Effector memory CD4-positive, alpha-beta T cell (primary cell): ENCODE measurements around the gene ZMYM2.

Experiments used
- DNase-seq, 3 donors: peaks; one replicate each; pipeline ENCODE4 v3.0.0-alpha.2; 2020
- H3K27ac ChIP-seq: 2 replicates; pipeline ENCODE4 v1.7.0; 2013; ENCODE audit warnings: mild to moderate bottlenecking, low read length, moderate library complexity; ENCODE audit not compliant: insufficient read depth, poor library complexity, severe bottlenecking
- H3K27me3 ChIP-seq: replicated peaks from 2 replicates; pipeline ENCODE4 v1.7.0; 2013; ENCODE audit warnings: mild to moderate bottlenecking, low read length; ENCODE audit not compliant: insufficient read depth, control insufficient read depth, poor library complexity, severe bottlenecking
- H3K36me3 ChIP-seq: 2 replicates; pipeline ENCODE4 v1.7.0; 2013; ENCODE audit warnings: mild to moderate bottlenecking, low read length, moderate library complexity; ENCODE audit not compliant: control insufficient read depth, insufficient read depth
- H3K4me1 ChIP-seq: 2 replicates; pipeline ENCODE4 v1.7.0; 2013; ENCODE audit warnings: low read length, mild to moderate bottlenecking; ENCODE audit not compliant: control insufficient read depth, insufficient read depth, poor library complexity, severe bottlenecking
- H3K4me3 ChIP-seq: 2 replicates; pipeline ENCODE4 v1.7.0; 2013; ENCODE audit warnings: low read length, low read depth, mild to moderate bottlenecking; ENCODE audit not compliant: insufficient read depth, poor library complexity, severe bottlenecking
- H3K9me3 ChIP-seq: 2 replicates; pipeline ENCODE4 v1.7.0; 2013; ENCODE audit warnings: mild to moderate bottlenecking, low read length, moderate library complexity; ENCODE audit not compliant: control insufficient read depth

The ZMYM2 gene

GRCh38 chr13:20057214-20057613, 98.7 kb downstream of the ZMYM2 start:
- Histone ChIP-seq H3K27me3 (no peaks in the 10 kb centered on the region), H3K27ac (no peak overlapping the region), H3K4me1 (no peaks in the 10 kb centered on the region), H3K4me3 (no peak overlapping the region), H3K9me3 (no peaks in the 10 kb centered on the region), H3K36me3 (peaks cover 70% of the 10 kb centered on the region)
- DNase-seq: no peak

DNA sequence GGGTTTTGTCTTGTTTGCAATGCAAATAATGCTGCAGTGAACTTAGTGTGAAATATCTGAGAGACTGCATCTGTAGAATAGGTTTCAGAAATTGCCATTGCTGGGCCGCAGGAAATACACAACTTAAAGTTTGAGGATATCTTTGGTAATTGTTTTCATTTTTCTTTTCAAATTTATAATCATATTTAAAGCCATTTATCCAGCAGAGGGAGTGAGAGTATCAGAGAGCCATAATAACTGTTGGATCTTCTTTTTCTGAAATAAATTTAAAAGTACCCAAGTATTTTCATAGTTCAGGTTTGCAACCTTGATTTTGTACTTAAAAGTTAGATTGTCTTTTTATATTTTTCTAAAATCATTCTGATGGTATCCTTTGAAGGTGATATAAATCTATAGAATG, 99.4 kb downstream of the ZMYM2 start:
- H3K9me3 ChIP-seq: no peaks in the 10 kb centered on the region
- H3K27me3 ChIP-seq: no peaks in the 10 kb centered on the region
- H3K27ac ChIP-seq: no peak overlapping the region
- H3K4me3 ChIP-seq: no peak overlapping the region
- DNase-seq: no peak
- H3K4me1 ChIP-seq: no peaks in the 10 kb centered on the region
- H3K36me3 ChIP-seq: peaks cover 72% of the 10 kb centered on the region

DNA sequence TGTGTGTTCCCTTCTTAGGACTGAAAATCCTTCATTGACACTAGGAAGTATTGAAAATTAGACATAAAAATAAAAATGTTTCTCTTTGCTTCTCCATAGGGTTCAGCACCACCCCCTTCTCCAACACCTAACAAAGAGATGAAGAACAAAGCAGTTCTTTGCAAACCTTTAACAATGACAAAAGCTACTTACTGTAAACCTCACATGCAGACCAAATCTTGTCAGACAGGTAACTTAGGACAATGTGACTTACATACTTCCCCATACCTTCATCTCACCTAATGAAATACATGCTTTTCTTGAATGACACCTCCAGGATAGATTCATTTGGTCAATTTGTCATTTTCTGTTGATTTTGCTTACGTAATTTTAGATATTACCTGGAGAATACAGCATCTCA, 99.9 kb downstream of the ZMYM2 start:
- peaks cover 73% of the 10 kb centered on the region for H3K36me3 ChIP-seq

DNA sequence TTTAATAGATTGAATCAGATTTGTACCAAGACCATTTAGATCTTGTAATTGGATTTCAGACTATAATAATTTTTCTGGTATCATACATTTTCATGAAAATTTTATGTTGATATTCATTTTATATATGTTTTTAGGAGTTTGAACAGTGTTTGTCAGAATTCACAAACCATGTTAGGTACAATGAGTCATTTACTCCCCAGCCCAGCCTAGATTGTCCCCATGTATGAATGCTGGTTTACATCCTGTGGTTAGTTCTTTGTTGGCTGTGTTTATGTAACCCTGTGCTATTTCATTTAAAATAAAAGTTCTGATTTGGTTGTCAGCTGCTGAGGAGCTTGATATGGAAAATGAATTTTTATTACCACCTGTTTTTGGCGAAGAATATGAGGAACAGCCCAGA, 105.6 kb downstream of the ZMYM2 start:
- peaks cover 79% of the 10 kb centered on the region for H3K36me3 ChIP-seq
- no peak for DNase-seq

More for the DNA sequence above, 99.9 kb downstream of the ZMYM2 start:
- no peak for DNase-seq
- no peak overlapping the region for H3K27ac ChIP-seq
- no peaks in the 10 kb centered on the region for H3K27me3 ChIP-seq
- no peak overlapping the region for H3K4me3 ChIP-seq
- no peaks in the 10 kb centered on the region for H3K9me3 ChIP-seq
- H3K4me1 ChIP-seq: no peaks in the 10 kb centered on the region

GRCh38 chr13:20065516-20065915, 107.0 kb downstream of the ZMYM2 start:
- no peak overlapping the region for H3K4me3 ChIP-seq
- H3K36me3 ChIP-seq: peaks cover 69% of the 10 kb centered on the region
- H3K9me3 ChIP-seq: no peaks in the 10 kb centered on the region
- no peak for DNase-seq
- H3K4me1 ChIP-seq: no peaks in the 10 kb centered on the region
- no peak overlapping the region for H3K27ac ChIP-seq
- H3K27me3 ChIP-seq: no peaks in the 10 kb centered on the region

More for the DNA sequence above, 105.6 kb downstream of the ZMYM2 start:
- Histone ChIP-seq H3K27ac (no peak overlapping the region), H3K4me3 (no peak overlapping the region), H3K27me3 (no peaks in the 10 kb centered on the region), H3K9me3 (no peaks in the 10 kb centered on the region), H3K4me1 (no peaks in the 10 kb centered on the region)

DNA sequence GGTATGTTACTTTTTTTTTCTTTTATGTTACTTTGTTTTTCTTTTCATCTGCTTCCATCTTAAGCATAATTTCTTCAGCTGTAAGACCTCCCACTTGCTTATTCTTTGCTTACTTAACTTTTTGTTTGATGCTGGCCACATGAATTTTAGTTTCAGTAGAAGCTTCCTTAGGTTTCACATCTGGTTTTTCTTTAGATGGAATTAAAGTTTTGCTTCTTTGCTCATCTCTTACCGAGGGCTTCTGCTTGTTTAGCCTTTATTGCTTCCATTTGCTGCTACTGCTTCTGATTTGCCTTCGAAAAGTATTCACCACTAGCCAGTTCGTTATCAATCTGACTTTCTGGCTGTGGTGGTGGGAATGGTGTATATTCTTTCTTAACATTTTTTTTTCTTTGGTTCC, 111.4 kb downstream of the ZMYM2 start:
- H3K27ac ChIP-seq: no peak overlapping the region
- no peak for DNase-seq
- no peaks in the 10 kb centered on the region for H3K27me3 ChIP-seq
- peaks cover 47% of the 10 kb centered on the region for H3K36me3 ChIP-seq
- H3K9me3 ChIP-seq: no peaks in the 10 kb centered on the region
- H3K4me1 ChIP-seq: no peaks in the 10 kb centered on the region
- H3K4me3 ChIP-seq: no peak overlapping the region

GRCh38 chr13:20073775-20074174, 115.2 kb downstream of the ZMYM2 start:
- H3K4me3 ChIP-seq: no peak overlapping the region
- H3K4me1 ChIP-seq: no peaks in the 10 kb centered on the region
- H3K9me3 ChIP-seq: no peaks in the 10 kb centered on the region
- peaks cover 20% of the 10 kb centered on the region for H3K36me3 ChIP-seq
- H3K27ac ChIP-seq: no peak overlapping the region
- no peaks in the 10 kb centered on the region for H3K27me3 ChIP-seq
- no peak for DNase-seq

DNA sequence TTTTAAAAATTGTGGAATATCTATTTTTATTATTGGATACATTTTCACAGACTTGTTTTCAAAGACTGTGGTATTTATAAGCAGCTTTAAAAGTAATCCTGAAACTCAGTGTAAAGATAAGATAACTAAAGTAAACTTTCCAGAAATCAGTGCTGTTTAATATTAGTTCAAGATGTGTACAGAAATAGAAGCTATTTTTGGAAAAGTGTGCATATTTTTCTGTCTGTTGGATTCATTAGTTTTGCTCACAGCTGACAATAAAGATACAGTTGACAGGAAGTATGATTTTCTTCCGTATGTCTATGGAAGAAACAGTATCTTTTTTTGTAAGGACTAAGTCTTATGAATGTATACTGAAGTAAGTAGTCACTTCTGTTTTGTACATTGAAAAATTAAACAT, 116.4 kb downstream of the ZMYM2 start:
- H3K9me3 ChIP-seq: no peaks in the 10 kb centered on the region
- no peaks in the 10 kb centered on the region for H3K27me3 ChIP-seq
- peaks cover 20% of the 10 kb centered on the region for H3K36me3 ChIP-seq
- H3K4me1 ChIP-seq: no peaks in the 10 kb centered on the region
- no peak overlapping the region for H3K27ac ChIP-seq
- H3K4me3 ChIP-seq: no peak overlapping the region
- DNase-seq: no peak

- Histone ChIP-seq H3K27me3 (no peaks in the 10 kb centered on the region), H3K27ac (no peak overlapping the region), H3K9me3 (no peaks in the 10 kb centered on the region), H3K4me1 (no peaks in the 10 kb centered on the region), H3K36me3 (peaks cover 18% of the 10 kb centered on the region), H3K4me3 (no peak overlapping the region)
- DNase-seq: no peak
Observed at GRCh38 chr13:20077086-20077485, 118.6 kb downstream of the ZMYM2 start.

DNA sequence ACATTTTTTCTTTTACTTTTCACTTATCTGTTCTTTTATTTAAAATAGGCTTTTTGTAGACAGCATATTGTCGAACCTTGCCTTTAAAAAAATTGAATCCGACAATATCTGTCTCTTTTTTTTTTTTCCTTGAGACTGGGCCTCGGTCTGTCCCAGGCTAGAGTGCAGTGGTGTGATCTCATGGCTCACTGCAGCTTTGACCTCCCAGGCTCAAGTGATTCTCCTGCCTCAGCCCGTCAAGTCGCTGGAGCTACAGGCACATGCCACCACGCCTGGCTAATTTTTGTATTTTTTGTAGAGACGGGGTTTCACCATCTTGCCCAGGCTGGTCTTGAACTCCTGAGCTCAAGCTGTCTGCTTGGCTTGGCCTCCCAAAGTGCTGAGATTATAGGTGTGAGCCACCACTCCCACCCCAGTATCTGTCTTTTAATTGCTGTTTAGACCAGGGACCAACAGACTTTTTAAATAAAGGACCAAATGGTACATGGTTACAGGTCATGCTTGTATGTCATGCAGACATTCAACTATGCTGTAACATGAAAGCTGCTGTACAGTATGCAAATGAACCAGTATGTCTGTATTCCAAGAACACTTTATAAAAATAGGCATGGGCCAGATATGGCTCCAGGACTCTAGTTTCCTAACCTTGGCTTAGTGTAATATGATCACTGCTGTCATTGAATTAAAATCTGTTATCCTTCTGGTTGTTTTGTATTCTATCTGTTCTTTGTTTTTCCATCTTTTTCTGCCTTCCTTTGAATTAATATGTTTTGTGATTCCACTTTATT, 122.0 kb downstream of the ZMYM2 start:
- no peak overlapping the region for H3K4me3 ChIP-seq
- H3K27ac ChIP-seq: no peak overlapping the region
- H3K27me3 ChIP-seq: no peaks in the 10 kb centered on the region
- H3K9me3 ChIP-seq: no peaks in the 10 kb centered on the region
- peaks cover 35% of the 10 kb centered on the region for H3K36me3 ChIP-seq
- DNase-seq: no peak
- no peaks in the 10 kb centered on the region for H3K4me1 ChIP-seq
